Measurements from ENCODE around the gene ATP5PF.

- TF ChIP-seq EZH2 (IDR thresholded peaks at IDR 0.05; ENCODE audit: borderline replicate concordance, control insufficient read depth, low read depth, low read length) = no peak
- no peak for TF ChIP-seq EP300 (IDR thresholded peaks at IDR 0.05; ENCODE audit: borderline replicate concordance in 1 of 2, control insufficient read depth in 1 of 2, low read depth in 2 of 2, low read length in 2 of 2)
- TF ChIP-seq EED (IDR thresholded peaks at IDR 0.05; ENCODE audit: low read depth) = no peak
Observed at GRCh38 chr21:25691976-25692375, 42.7 kb downstream of the ATP5PF start.
